ENCODE measurements around the gene SFRP4.

DNA sequence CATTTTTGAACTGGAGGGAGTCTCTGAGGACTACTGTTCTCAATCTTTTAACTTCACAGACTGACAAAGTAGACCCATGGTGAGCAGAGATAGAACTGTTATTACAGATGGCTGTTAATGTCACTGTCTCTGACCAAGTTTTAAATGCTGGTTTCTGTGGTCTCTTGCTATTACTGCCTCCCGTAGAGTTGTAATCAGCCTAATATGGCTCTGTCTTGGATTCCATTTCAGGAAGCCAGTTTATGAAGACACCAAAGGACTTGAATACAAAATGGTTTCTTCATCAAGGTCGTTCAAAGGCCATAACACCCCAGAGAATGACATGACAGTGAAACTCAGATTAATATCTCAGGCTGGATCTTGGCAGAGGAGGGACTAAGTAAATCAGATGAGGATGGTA lies 3.9 kb downstream of the SFRP4 start:
- no peak for TF ChIP-seq DPF2 (IDR thresholded peaks at IDR 0.05)
- TF ChIP-seq FOXM1 (IDR thresholded peaks at IDR 0.05; ENCODE audit: low read depth): no peak
- no peak for TF ChIP-seq FOXM1 (CRISPR knock-in tag; IDR thresholded peaks at IDR 0.05; ENCODE audit: low read depth)
- TF ChIP-seq RAD21 (CRISPR knock-in tag; conservative IDR thresholded peaks at IDR 0.05 in 1 of 2, IDR thresholded peaks at IDR 0.05 in 1 of 2): no peak
- TF ChIP-seq, protein P1, sequence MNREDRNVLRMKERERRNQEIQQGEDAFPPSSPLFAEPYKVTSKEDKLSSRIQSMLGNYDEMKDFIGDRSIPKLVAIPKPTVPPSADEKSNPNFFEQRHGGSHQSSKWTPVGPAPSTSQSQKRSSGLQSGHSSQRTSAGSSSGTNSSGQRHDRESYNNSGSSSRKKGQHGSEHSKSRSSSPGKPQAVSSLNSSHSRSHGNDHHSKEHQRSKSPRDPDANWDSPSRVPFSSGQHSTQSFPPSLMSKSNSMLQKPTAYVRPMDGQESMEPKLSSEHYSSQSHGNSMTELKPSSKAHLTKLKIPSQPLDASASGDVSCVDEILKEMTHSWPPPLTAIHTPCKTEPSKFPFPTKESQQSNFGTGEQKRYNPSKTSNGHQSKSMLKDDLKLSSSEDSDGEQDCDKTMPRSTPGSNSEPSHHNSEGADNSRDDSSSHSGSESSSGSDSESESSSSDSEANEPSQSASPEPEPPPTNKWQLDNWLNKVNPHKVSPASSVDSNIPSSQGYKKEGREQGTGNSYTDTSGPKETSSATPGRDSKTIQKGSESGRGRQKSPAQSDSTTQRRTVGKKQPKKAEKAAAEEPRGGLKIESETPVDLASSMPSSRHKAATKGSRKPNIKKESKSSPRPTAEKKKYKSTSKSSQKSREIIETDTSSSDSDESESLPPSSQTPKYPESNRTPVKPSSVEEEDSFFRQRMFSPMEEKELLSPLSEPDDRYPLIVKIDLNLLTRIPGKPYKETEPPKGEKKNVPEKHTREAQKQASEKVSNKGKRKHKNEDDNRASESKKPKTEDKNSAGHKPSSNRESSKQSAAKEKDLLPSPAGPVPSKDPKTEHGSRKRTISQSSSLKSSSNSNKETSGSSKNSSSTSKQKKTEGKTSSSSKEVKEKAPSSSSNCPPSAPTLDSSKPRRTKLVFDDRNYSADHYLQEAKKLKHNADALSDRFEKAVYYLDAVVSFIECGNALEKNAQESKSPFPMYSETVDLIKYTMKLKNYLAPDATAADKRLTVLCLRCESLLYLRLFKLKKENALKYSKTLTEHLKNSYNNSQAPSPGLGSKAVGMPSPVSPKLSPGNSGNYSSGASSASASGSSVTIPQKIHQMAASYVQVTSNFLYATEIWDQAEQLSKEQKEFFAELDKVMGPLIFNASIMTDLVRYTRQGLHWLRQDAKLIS (CRISPR knock-in tag; IDR thresholded peaks at IDR 0.05): no peak
- TF ChIP-seq ZNF778 (CRISPR knock-in tag; IDR thresholded peaks at IDR 0.05): no peak
- TF ChIP-seq POU5F1 (IDR thresholded peaks at IDR 0.05; ENCODE audit: borderline replicate concordance, low read depth, low read length, partially characterized antibody): no peak
- TF ChIP-seq, protein P2, sequence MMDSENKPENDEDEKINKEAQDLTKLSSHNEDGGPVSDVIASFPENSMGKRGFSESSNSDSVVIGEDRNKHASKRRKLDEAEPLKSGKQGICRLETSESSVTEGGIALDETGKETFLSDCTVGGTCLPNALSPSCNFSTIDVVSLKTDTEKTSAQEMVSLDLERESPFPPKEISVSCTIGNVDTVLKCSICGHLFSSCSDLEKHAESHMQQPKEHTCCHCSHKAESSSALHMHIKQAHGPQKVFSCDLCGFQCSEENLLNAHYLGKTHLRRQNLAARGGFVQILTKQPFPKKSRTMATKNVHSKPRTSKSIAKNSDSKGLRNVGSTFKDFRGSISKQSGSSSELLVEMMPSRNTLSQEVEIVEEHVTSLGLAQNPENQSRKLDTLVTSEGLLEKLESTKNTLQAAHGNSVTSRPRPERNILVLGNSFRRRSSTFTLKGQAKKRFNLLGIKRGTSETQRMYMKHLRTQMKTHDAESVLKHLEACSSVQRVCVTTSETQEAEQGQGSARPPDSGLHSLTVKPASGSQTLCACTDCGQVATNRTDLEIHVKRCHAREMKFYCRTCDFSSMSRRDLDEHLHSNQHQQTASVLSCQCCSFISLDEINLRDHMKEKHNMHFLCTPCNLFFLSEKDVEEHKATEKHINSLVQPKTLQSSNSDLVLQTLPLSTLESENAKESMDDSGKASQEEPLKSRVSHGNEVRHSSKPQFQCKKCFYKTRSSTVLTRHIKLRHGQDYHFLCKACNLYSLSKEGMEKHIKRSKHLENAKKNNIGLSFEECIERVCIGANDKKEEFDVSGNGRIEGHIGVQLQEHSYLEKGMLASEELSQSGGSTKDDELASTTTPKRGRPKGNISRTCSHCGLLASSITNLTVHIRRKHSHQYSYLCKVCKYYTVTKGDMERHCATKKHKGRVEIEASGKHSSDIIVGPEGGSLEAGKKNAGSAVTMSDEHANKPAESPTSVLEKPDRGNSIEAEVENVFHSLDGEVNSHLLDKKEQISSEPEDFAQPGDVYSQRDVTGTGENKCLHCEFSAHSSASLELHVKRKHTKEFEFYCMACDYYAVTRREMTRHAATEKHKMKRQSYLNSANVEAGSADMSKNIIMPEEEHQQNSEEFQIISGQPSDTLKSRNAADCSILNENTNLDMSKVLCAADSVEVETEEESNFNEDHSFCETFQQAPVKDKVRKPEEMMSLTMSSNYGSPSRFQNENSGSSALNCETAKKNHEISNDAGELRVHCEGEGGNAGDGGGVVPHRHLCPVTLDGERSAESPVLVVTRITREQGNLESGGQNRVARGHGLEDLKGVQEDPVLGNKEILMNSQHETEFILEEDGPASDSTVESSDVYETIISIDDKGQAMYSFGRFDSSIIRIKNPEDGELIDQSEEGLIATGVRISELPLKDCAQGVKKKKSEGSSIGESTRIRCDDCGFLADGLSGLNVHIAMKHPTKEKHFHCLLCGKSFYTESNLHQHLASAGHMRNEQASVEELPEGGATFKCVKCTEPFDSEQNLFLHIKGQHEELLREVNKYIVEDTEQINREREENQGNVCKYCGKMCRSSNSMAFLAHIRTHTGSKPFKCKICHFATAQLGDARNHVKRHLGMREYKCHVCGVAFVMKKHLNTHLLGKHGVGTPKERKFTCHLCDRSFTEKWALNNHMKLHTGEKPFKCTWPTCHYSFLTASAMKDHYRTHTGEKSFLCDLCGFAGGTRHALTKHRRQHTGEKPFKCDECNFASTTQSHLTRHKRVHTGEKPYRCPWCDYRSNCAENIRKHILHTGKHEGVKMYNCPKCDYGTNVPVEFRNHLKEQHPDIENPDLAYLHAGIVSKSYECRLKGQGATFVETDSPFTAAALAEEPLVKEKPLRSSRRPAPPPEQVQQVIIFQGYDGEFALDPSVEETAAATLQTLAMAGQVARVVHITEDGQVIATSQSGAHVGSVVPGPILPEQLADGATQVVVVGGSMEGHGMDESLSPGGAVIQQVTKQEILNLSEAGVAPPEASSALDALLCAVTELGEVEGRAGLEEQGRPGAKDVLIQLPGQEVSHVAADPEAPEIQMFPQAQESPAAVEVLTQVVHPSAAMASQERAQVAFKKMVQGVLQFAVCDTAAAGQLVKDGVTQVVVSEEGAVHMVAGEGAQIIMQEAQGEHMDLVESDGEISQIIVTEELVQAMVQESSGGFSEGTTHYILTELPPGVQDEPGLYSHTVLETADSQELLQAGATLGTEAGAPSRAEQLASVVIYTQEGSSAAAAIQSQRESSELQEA (IDR thresholded peaks at IDR 0.05; ENCODE audit: low read depth): no peak
- TF ChIP-seq TEAD2 (tag; IDR thresholded peaks at IDR 0.05): 0 out of 2 replicates have a peak, but pooled peaks have one; percentile 12
